Keratinocyte (primary cell): ENCODE measurements around the gene ELMO3. TPM values are rescaled to one million over a fixed set of nuclear protein-coding genes. Genes with fewer than 3 reads are reported as not detected.

Source experiments
- DNase-seq: peaks from one replicate; pipeline ENCODE4 v3.0.0-alpha.2; 2011; ENCODE audit warnings: low read depth, missing footprints, low spot score
- FAIRE-seq: peaks from 2 replicates; lab custom pipeline; 2011; peaks lifted over from hg19 to GRCh38; lab: Jason Lieb, UNC
- H2AFZ ChIP-seq: 2 replicates; pipeline ENCODE4 v1.6.0; 2012; ENCODE audit warnings: low read length, control low read depth, inconsistent platforms; ENCODE audit not compliant: control insufficient read depth
- H3K27ac ChIP-seq: 2 replicates; pipeline ENCODE4 v1.5.1; 2011; ENCODE audit warnings: low read length; ENCODE audit not compliant: control insufficient read depth, insufficient read depth
- H3K27me3 ChIP-seq: 3 replicates; pipeline ENCODE4 v1.6.0; 2011; ENCODE audit warnings: low read length; ENCODE audit not compliant: control insufficient read depth, insufficient read depth; ENCODE audit errors: extremely low read depth
- H3K36me3 ChIP-seq, 2 experiments: 2 replicates in 1 of 2; 3 replicates in 1 of 2; pipeline ENCODE4 v1.5.1; 2011; ENCODE audit warnings: low read length in 2 of 2, mild to moderate bottlenecking in 1 of 2; ENCODE audit not compliant: control insufficient read depth in 2 of 2, insufficient read depth in 2 of 2; ENCODE audit errors: extremely low read depth in 1 of 2
- H3K4me1 ChIP-seq: 3 replicates; pipeline ENCODE4 v1.5.1; 2011; ENCODE audit warnings: low read length; ENCODE audit not compliant: control insufficient read depth, insufficient read depth; ENCODE audit errors: extremely low read depth
- H3K4me2 ChIP-seq: 3 replicates; pipeline ENCODE4 v1.6.0; 2011; ENCODE audit warnings: low read depth, low read length; ENCODE audit not compliant: control insufficient read depth, insufficient read depth; ENCODE audit errors: extremely low read depth
- H3K4me3 ChIP-seq, 3 experiments: fragments of 200-600 bp in 1 of 3; sonication (generic) in 1 of 3; 2 replicates in 2 of 3; 3 replicates in 1 of 3; pipeline ENCODE4 v1.5.1; 2011 to 2016; ENCODE audit warnings: low read length in 3 of 3, mild to moderate bottlenecking in 3 of 3, control low read depth in 2 of 3, inconsistent platforms in 1 of 3, low read depth in 1 of 3, mixed read lengths in 1 of 3, mixed run types in 1 of 3, moderate library complexity in 1 of 3; ENCODE audit not compliant: control insufficient read depth in 2 of 3, insufficient read depth in 2 of 3; ENCODE audit errors: extremely low read depth in 1 of 3
- H3K79me2 ChIP-seq: 2 replicates; pipeline ENCODE4 v1.6.0; 2012; ENCODE audit warnings: low read length; ENCODE audit not compliant: control insufficient read depth, insufficient read depth
- H3K9ac ChIP-seq: 3 replicates; pipeline ENCODE4 v1.6.0; 2011; ENCODE audit warnings: low read length; ENCODE audit not compliant: control insufficient read depth, insufficient read depth; ENCODE audit errors: extremely low read depth
- H3K9me1 ChIP-seq: 3 replicates; pipeline ENCODE4 v1.6.0; 2011; ENCODE audit warnings: low read length; ENCODE audit not compliant: control insufficient read depth, insufficient read depth; ENCODE audit errors: extremely low read depth
- H3K9me3 ChIP-seq: 2 replicates; pipeline ENCODE4 v1.5.1; 2012; ENCODE audit warnings: low read depth, low read length; ENCODE audit not compliant: control insufficient read depth
- H4K20me1 ChIP-seq: 3 replicates; pipeline ENCODE4 v1.6.0; 2011; ENCODE audit warnings: low read length; ENCODE audit not compliant: control insufficient read depth, insufficient read depth; ENCODE audit errors: extremely low read depth
- CTCF ChIP-seq, 3 experiments: IDR thresholded peaks in 1 of 3; conservative IDR thresholded peaks in 1 of 3; optimal IDR thresholded peaks in 1 of 3; 2 replicates in 2 of 3; 3 replicates in 1 of 3; pipeline versions ENCODE3 to v1.5.1; 2011; ENCODE audit warnings: low read length in 3 of 3, mild to moderate bottlenecking in 3 of 3, moderate library complexity in 2 of 3, control low read depth in 1 of 3, inconsistent platforms in 1 of 3; ENCODE audit not compliant: insufficient read depth in 2 of 3; ENCODE audit errors: extremely low read depth in 1 of 3
- EZH2 ChIP-seq: IDR thresholded peaks from one replicate; pipeline ENCODE4 v1.6.1; 2012; ENCODE audit warnings: inconsistent platforms, mild to moderate bottlenecking, low read length, moderate library complexity
- dilution Hi-C: fragments of 300-500 bp; cut with MboI; formaldehyde crosslinking; loops from one replicate; pipeline ENCODE4 v1.7.0; 2020; ENCODE audit warnings: low sequenced_read_pairs; ENCODE audit not compliant: extremely low pct_ligation_motif_present
- polyA plus RNA-seq, 5 experiments: library from polyadenylated mRNA; depleted of rRNA in 3 of 5; stranded (reverse) in 3 of 5; stranded (forward) in 1 of 5; unstranded in 1 of 5; fragments of >200 nt; gene quantifications; 1 replicate in 1 of 5; 2 replicates in 3 of 5; 3 replicates in 1 of 5; pipeline versions ENCODE4 v1.2.1 to v1.2.3, GENCODE V29; 2011 to 2012; ENCODE audit warnings: missing spikeins in 2 of 5, low read depth in 1 of 5, low replicate concordance in 1 of 5

The ELMO3 gene
- polyA plus RNA-seq, 1 donor (not counting 4 experiments of a cell fraction or from before 2014, with no cell fraction given) = 21.0 TPM

- Histone ChIP-seq H4K20me1 (no peaks in the 10 kb centered on the region), H3K9me1 (no peaks in the 10 kb centered on the region), H3K9me3 (no peaks in the 10 kb centered on the region), H3K27me3 (no peaks in the 10 kb centered on the region), H3K36me3 (peaks cover 26 to 31% of the 10 kb centered on the region in 2 experiments), H3K9ac (peak overlapping the region; percentile 77), H2AFZ (no peak overlapping the region), H3K4me1 (peaks cover 17% of the 10 kb centered on the region), H3K4me3 (peak overlapping the region; percentile 74 to 80 (median 80)), H3K4me2 (peak overlapping the region; percentile 84), H3K79me2 (peaks cover 19% of the 10 kb centered on the region), H3K27ac (peak overlapping the region; percentile 75)
- DNase-seq (no peak), FAIRE-seq (no peak)
- dilution Hi-C loops = no loop called here
- TF ChIP-seq EZH2 (no peak), CTCF (optimal IDR thresholded peaks at IDR 0.05 in 1 of 3, IDR thresholded peaks at IDR 0.05 in 1 of 3, conservative IDR thresholded peaks at IDR 0.05 in 1 of 3; ENCODE audit: extremely low read depth in 1 of 3, insufficient read depth in 2 of 3, low read length in 3 of 3) (no peak)
These were observed 28.6 kb downstream of the ELMO3 start for GRCh38 chr16:67227567-67227921.

- Histone ChIP-seq H3K4me3 (peak overlapping the region; percentile 74 to 80 (median 80)), H3K27me3 (no peaks in the 10 kb centered on the region), H3K4me1 (peaks cover 17% of the 10 kb centered on the region), H3K79me2 (peaks cover 19% of the 10 kb centered on the region), H3K9me1 (no peaks in the 10 kb centered on the region), H2AFZ (no peak overlapping the region), H3K36me3 (peaks cover 28 to 31% of the 10 kb centered on the region in 2 experiments), H3K4me2 (peak overlapping the region; percentile 84), H4K20me1 (no peaks in the 10 kb centered on the region), H3K9me3 (no peaks in the 10 kb centered on the region), H3K27ac (no peak overlapping the region), H3K9ac (peak overlapping the region; percentile 77)
- dilution Hi-C loops = no loop called here
- FAIRE-seq (no peak), DNase-seq (no peak)
- TF ChIP-seq EZH2 (no peak), CTCF (optimal IDR thresholded peaks at IDR 0.05 in 1 of 3, IDR thresholded peaks at IDR 0.05 in 1 of 3, conservative IDR thresholded peaks at IDR 0.05 in 1 of 3; ENCODE audit: extremely low read depth in 1 of 3, insufficient read depth in 2 of 3, low read length in 3 of 3) (no peak)
These were observed 29.3 kb downstream of the ELMO3 start for GRCh38 chr16:67228034-67228785.
